Activated CD8-positive, alpha-beta T cell treated with anti-CD3 and anti-CD28 coated beads, Interleukin-2, amount 10 ng/mL, durations not matched to agents 7 days and 5 days (primary cell): ENCODE data around the gene LRMDA. TPM values are rescaled to one million over a fixed set of nuclear protein-coding genes. Genes with fewer than 3 reads are reported as not detected.
A peak's percentile ranks its signal among the peaks of the same experiment; 100 is the strongest.

ENCODE experiments used
- ATAC-seq: fragments of 150-1000 bp; cut with Tn5 transposase; one replicate; pipeline ENCODE4 v1.10.0; 2021; ENCODE audit warnings: moderate library complexity
- CTCF ChIA-PET: fragments of 350-600 bp; sonication (Branson Sonifier 250); formaldehyde crosslinking; loops from one replicate; lab custom pipeline; 2021; ENCODE audit warnings: antibody characterized with exemption; lab: Charles Lee
- POLR2A ChIA-PET: fragments of 350-600 bp; sonication (Branson Sonifier 250); formaldehyde crosslinking; loops from one replicate; lab custom pipeline; 2021; ENCODE audit warnings: antibody characterized with exemption; lab: Charles Lee
- DNase-seq: peaks from one replicate; pipeline ENCODE4 v3.0.0-alpha.2; 2020
- H3K27ac Mint-ChIP-seq: one replicate; pipeline ENCODE4 v1.8.0; 2021; ENCODE audit warnings: mild to moderate bottlenecking, mixed read lengths
- H3K27me3 Mint-ChIP-seq: one replicate; pipeline ENCODE4 v1.8.0; 2021; ENCODE audit warnings: low read depth, mixed read lengths
- H3K36me3 Mint-ChIP-seq: one replicate; pipeline ENCODE4 v1.8.0; 2021; ENCODE audit warnings: low read depth, mixed read lengths
- H3K4me1 Mint-ChIP-seq: one replicate; pipeline ENCODE4 v1.8.0; 2021; ENCODE audit warnings: low read depth, mixed read lengths
- H3K4me3 Mint-ChIP-seq: one replicate; pipeline ENCODE4 v1.8.0; 2021; ENCODE audit warnings: mild to moderate bottlenecking, mixed read lengths
- H3K9me3 Mint-ChIP-seq: one replicate; pipeline ENCODE4 v1.8.0; 2022; ENCODE audit warnings: mixed read lengths; ENCODE audit not compliant: insufficient read depth
- total RNA-seq, 2 experiments: library from RNA; stranded (reverse); gene quantifications; one replicate each; pipeline ENCODE4 v1.2.3, GENCODE V29; 2021

The LRMDA gene
- not detected for total RNA-seq

- no peak for DNase-seq
- POLR2A ChIA-PET: no interaction called here
- H3K4me1 Mint-ChIP-seq: peaks cover 2% of the 10 kb centered on the region
- CTCF ChIA-PET: no interaction called here
- no peak within 1 kb of the TSS for H3K27ac Mint-ChIP-seq
- ATAC-seq: no peak
- peaks cover 46% of the 10 kb centered on the region for H3K27me3 Mint-ChIP-seq
- H3K36me3 Mint-ChIP-seq: no peaks in the 10 kb centered on the region
- no peak within 1 kb of the TSS for H3K4me3 Mint-ChIP-seq
- H3K9me3 Mint-ChIP-seq: no peaks in the 10 kb centered on the region
These were observed at the start of gene LRMDA for GRCh38 chr10:75431180-75432111. Gene LRMDA, plus strand, starts transcription at chr10:75431624.

DNA sequence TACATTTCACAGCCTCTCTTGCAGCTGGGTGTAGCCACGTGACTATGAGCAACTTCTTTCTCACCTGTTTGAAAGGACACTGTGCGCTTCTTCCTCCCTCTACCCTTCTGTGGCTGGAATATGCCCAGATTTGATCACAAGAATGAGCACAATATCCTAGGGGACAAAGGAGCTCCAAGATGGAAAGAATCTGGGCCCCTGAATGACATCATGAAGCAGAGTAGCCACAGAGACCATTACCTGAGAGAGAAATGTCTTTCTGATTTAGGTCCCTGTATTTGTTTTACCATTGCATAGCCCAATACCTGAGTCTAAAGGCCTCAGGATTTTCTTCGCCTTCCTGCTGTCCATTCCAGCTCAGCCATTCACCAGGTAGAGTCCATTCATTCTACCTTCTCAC is 45.3 kb upstream of the LRMDA start:
- DNase-seq (no peak), ATAC-seq (no peak)
- Mint-ChIP-seq H3K27me3 (peaks cover 6% of the 10 kb centered on the region), H3K9me3 (no peaks in the 10 kb centered on the region), H3K4me1 (no peaks in the 10 kb centered on the region), H3K4me3 (no peak overlapping the region), H3K27ac (no peak overlapping the region), H3K36me3 (no peaks in the 10 kb centered on the region)
- CTCF ChIA-PET: no interaction called here
- POLR2A ChIA-PET: no interaction called here

- no peak overlapping the region for H3K27ac Mint-ChIP-seq
- no peak for ATAC-seq
- H3K4me1 Mint-ChIP-seq: no peaks in the 10 kb centered on the region
- H3K9me3 Mint-ChIP-seq: no peaks in the 10 kb centered on the region
- H3K27me3 Mint-ChIP-seq: peaks cover 12% of the 10 kb centered on the region
- no peaks in the 10 kb centered on the region for H3K36me3 Mint-ChIP-seq
- ChIA-PET CTCF (no interaction called here), POLR2A (no interaction called here)
- no peak for DNase-seq
- no peak overlapping the region for H3K4me3 Mint-ChIP-seq
These were observed 43.3 kb upstream of the LRMDA start for GRCh38 chr10:75388082-75388481.

GRCh38 chr10:75390178-75390577 is 41.2 kb upstream of the LRMDA start:
- Mint-ChIP-seq H3K4me1 (peaks cover 5% of the 10 kb centered on the region), H3K27me3 (peaks cover 28% of the 10 kb centered on the region), H3K36me3 (no peaks in the 10 kb centered on the region), H3K4me3 (no peak overlapping the region), H3K27ac (no peak overlapping the region), H3K9me3 (no peaks in the 10 kb centered on the region)
- no peak for DNase-seq
- POLR2A ChIA-PET: no interaction called here
- no peak for ATAC-seq
- CTCF ChIA-PET: no interaction called here

DNA sequence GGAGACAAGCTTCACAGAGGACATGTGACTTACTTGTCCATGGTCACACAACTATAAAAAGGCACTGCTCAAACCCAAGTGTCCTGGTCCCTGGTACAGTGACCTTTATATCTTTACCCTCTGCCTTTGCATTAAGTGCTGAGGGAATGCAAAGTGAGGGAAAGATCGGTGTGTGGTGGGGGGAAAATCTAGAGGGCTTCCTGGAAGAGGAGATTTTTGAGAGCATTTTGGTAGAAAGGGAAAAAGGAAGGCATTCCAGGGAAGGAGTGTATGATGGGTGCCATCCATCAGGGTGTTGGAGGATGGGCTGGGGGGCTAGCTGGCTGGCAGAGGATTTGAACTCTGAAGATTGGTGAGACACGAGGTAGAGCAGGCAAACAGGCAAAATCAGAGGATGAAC is 39.2 kb upstream of the LRMDA start:
- H3K4me3 Mint-ChIP-seq: no peak overlapping the region
- DNase-seq: no peak
- H3K9me3 Mint-ChIP-seq: no peaks in the 10 kb centered on the region
- peaks cover 7% of the 10 kb centered on the region for H3K4me1 Mint-ChIP-seq
- ChIA-PET POLR2A (no interaction called here), CTCF (no interaction called here)
- no peak for ATAC-seq
- no peaks in the 10 kb centered on the region for H3K36me3 Mint-ChIP-seq
- peaks cover 28% of the 10 kb centered on the region for H3K27me3 Mint-ChIP-seq
- H3K27ac Mint-ChIP-seq: no peak overlapping the region

GRCh38 chr10:75392744-75393143 is 38.7 kb upstream of the LRMDA start:
- ChIA-PET POLR2A (no interaction called here), CTCF (no interaction called here)
- no peak for DNase-seq
- ATAC-seq: no peak
- Mint-ChIP-seq H3K27ac (no peak overlapping the region), H3K9me3 (no peaks in the 10 kb centered on the region), H3K4me1 (peaks cover 7% of the 10 kb centered on the region), H3K4me3 (no peak overlapping the region), H3K27me3 (peaks cover 32% of the 10 kb centered on the region), H3K36me3 (no peaks in the 10 kb centered on the region)

GRCh38 chr10:75394221-75394620 is 37.2 kb upstream of the LRMDA start:
- H3K4me3 Mint-ChIP-seq: no peak overlapping the region
- H3K36me3 Mint-ChIP-seq: no peaks in the 10 kb centered on the region
- DNase-seq (no peak), ATAC-seq (no peak)
- H3K9me3 Mint-ChIP-seq: no peaks in the 10 kb centered on the region
- H3K27me3 Mint-ChIP-seq: peaks cover 38% of the 10 kb centered on the region
- ChIA-PET CTCF (no interaction called here), POLR2A (no interaction called here)
- peaks cover 7% of the 10 kb centered on the region for H3K4me1 Mint-ChIP-seq
- H3K27ac Mint-ChIP-seq: no peak overlapping the region

DNA sequence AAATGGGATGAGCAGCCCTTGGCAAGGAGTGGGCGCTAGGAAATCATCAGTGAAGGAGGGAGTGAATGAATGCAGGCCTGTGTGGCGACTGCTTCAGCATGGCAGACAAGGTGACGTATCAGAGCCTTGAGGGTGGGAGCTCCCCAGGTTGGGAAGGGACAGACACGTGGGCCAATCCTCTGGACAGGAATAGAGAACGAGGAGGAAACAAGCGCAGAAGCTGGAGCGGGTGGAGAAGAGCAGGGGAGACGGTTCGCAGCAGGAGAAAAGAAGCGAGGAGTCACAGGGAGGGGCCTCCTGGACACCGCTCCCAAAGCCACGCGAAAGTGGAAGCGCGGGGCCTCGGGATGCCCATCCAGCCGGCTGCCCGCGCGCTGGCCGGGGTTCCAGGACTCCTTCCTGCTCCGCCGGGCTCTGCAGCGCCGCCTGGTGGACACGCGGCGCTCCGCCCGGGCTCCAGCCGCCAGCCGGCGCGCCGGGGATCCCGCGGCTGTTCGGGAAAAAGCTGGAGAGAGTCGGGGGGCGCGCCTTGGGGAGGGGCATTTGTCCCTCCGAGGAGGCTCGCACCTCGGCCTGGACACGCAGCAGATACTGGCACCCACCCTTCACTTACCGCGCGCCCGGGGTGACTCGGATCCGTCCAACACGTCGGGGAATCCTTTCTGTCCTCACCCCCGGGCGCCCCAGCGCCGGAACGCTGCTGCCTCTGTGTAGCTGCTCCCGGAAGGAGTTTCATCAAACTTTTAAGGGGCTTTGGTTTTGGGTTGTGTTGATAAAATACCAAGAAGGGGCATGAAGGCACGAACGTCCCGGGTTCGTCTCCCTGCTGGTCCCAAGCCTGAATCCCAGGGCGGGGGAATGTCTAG is 36.1 kb upstream of the LRMDA start:
- ChIA-PET POLR2A (no interaction called here), CTCF (interaction anchor here (1.1 kb wide), 1 partner anchor 12 kb away, joined by 3 read pairs; no protein-coding TSS in a partner anchor)
- Mint-ChIP-seq H3K36me3 (no peaks in the 10 kb centered on the region), H3K9me3 (no peaks in the 10 kb centered on the region), H3K27ac (no peak overlapping the region), H3K4me1 (peaks cover 10% of the 10 kb centered on the region), H3K27me3 (peaks cover 42% of the 10 kb centered on the region), H3K4me3 (no peak overlapping the region)
- ATAC-seq (peak; percentile 59), DNase-seq (no peak)

- H3K4me1 Mint-ChIP-seq: peaks cover 16% of the 10 kb centered on the region
- H3K36me3 Mint-ChIP-seq: no peaks in the 10 kb centered on the region
- no peak overlapping the region for H3K4me3 Mint-ChIP-seq
- POLR2A ChIA-PET: no interaction called here
- H3K27ac Mint-ChIP-seq: no peak overlapping the region
- no peaks in the 10 kb centered on the region for H3K9me3 Mint-ChIP-seq
- H3K27me3 Mint-ChIP-seq: peaks cover 49% of the 10 kb centered on the region
- no peak for ATAC-seq
- CTCF ChIA-PET: no interaction called here
- DNase-seq: no peak
These were observed 35.3 kb upstream of the LRMDA start for GRCh38 chr10:75395932-75396630.

DNA sequence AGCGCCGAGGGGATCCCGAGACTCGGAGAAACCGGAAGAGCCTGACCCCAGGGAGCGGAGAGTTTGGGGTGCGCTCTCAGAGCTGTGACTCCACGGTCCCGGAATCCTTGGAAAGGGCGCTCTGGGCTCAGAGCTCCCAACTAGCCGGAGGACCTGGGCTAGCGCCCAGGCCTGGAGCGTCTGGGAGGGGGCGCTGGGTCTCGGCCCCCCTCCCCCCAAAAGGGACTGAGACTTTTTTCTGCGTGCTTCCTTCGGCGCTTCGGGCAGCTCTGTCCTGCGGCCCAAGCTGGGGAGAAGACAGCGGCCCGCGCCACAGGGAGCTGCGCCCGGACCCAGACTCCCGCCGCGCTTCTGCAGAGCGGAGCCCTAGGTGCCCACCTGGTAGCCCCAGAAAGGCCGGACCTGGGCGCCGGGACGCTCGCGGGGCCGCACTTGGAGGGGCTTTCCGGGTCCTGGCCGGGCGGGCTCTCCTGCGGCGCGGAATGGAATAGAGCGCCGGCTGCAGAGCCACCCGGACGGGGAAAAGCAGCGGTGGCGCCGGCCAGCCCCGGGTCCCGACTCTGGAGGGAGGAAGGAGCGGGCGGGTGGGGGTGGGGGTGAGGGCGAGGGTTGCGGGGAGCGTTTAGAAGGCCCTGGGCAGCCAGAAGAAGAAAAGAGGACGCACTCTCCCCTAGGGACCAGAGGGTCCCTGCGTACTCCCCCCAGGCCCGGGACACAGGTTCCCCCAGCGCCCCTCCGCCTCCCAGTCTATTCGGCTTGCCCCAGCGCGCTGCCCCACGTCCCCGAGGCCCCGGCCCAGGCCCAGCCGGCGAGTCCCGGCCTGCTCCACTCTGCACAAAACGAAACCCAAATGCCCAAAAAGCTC is 34.6 kb upstream of the LRMDA start:
- POLR2A ChIA-PET: no interaction called here
- Mint-ChIP-seq H3K36me3 (no peaks in the 10 kb centered on the region), H3K9me3 (no peaks in the 10 kb centered on the region), H3K27me3 (peaks cover 47% of the 10 kb centered on the region), H3K27ac (no peak overlapping the region), H3K4me1 (peaks cover 18% of the 10 kb centered on the region), H3K4me3 (no peak overlapping the region)
- ATAC-seq (no peak), DNase-seq (no peak)
- CTCF ChIA-PET: no interaction called here
